ENCODE measurements around the gene INPP5D. TPM values are rescaled to one million over a fixed set of nuclear protein-coding genes. Genes with fewer than 3 reads are reported as not detected.
A peak's percentile ranks its signal among the peaks of the same experiment; 100 is the strongest.

INPP5D gene
- total and polyA plus RNA-seq, 2 donors (not counting 1 experiment from before 2014, with no cell fraction given), result 152 to 444 TPM

DNA sequence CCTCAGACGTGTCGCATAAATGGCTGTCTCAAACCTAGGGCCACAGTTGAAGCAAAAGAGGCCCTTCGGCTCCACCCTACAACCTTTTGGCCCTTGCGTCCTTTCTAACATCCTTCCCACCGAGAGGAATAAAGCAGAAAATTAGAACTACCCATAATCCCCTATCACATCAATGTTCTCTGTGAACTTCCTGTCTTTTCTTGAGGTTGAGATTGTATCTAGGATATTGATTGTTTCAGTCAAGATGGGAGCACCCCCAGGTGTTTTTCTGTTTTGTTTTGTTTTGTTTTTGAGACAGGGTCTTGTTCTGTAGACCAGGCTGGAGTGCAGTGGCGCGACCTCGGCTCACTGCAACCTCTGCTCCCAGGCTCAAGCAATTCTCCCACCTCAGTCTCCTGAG lies 23.6 kb downstream of the INPP5D start:
- H3K4me2 ChIP-seq (replicated peaks; ENCODE audit: low read depth, low read length, poor library complexity, severe bottlenecking), result peak overlapping the region; percentile 72
- no peaks in the 10 kb centered on the region for H3K27me3 ChIP-seq (replicated peaks in 1 of 4; ENCODE audit: control extremely low read depth in 1 of 4, control insufficient read depth in 3 of 4, insufficient read depth in 4 of 4, low read length in 3 of 4)
- peaks cover 0 to 81% of the 10 kb centered on the region in 2 experiments for H3K36me3 ChIP-seq (replicated peaks in 1 of 2; ENCODE audit: control extremely low read depth in 1 of 2, control insufficient read depth in 1 of 2, extremely low read depth in 1 of 2, insufficient read depth in 2 of 2, low read length in 1 of 2)
- 76% methylated on average over 5 of the region's 8 CpGs for WGBS (ENCODE audit: insufficient coverage)
- ATAC-seq (ENCODE audit: low read depth), result no peak
- Mint-ChIP-seq H3K4me3 (peak overlapping the region; percentile 78), H3K27me3 (no peaks in the 10 kb centered on the region), H3K4me1 (peaks cover 96% of the 10 kb centered on the region), H3K27ac (peak overlapping the region; percentile 94), H3K9me3 (ENCODE audit: insufficient read depth) (no peaks in the 10 kb centered on the region)
- H3K27ac ChIP-seq (ENCODE audit: low read length in 2 of 2), result peak overlapping the region; percentile 88
- intact Hi-C loops (cut with micrococcal nuclease), result loop anchor here (1.0 to 5.0 kb wide), 2 partner anchors 8 to 39 kb away; no protein-coding TSS in a partner anchor
- peak overlapping the region; percentile 38 for H3K9ac ChIP-seq (ENCODE audit: low read length)
- TF ChIP-seq EZH2 (IDR thresholded peaks at IDR 0.05; ENCODE audit: borderline replicate concordance, insufficient read depth, low read depth, low read length, poor library complexity, severe bottlenecking), result no peak
- TF ChIP-seq CTCF (IDR thresholded peaks at IDR 0.05), result no peak
- DNase-seq, result no peak
- peaks cover 96 to 100% of the 10 kb centered on the region in 2 donors for H3K4me1 ChIP-seq (ENCODE audit: control insufficient read depth in 2 of 2, insufficient read depth in 2 of 2, low read length in 2 of 2)
- POLR2A ChIA-PET, result interaction anchor here (2.1 to 8.4 kb wide), 6 partner anchors 8 to 41 kb away, joined by 6 to 112 read pairs (median 22); partner anchors contain the start of gene INPP5D
- H2AFZ ChIP-seq (ENCODE audit: insufficient read depth, low read depth, low read length, poor library complexity, severe bottlenecking), result no peak overlapping the region
- H4K20me1 ChIP-seq (ENCODE audit: control insufficient read depth, insufficient read depth, low read length, poor library complexity, severe bottlenecking), result peaks cover 5% of the 10 kb centered on the region
- H3K9me3 ChIP-seq (ENCODE audit: control extremely low read depth in 1 of 3, control insufficient read depth in 2 of 3, insufficient read depth in 1 of 3, low read length in 2 of 3), result no peaks in the 10 kb centered on the region
- peak overlapping the region in 4 of 5 experiments; percentile 1 to 48 (median 10) for H3K4me3 ChIP-seq (ENCODE audit: control extremely low read depth in 1 of 5, extremely low read depth in 1 of 5, insufficient read depth in 1 of 5, low read depth in 2 of 5, low read length in 4 of 5)
- peaks cover 96% of the 10 kb centered on the region for H3K79me2 ChIP-seq (ENCODE audit: control insufficient read depth, insufficient read depth, low read length)
- CTCF ChIA-PET, result interaction anchor here (0.8 to 7.9 kb wide), 9 partner anchors 8 to 41 kb away, joined by 3 to 70 read pairs (median 11); partner anchors contain the start of gene INPP5D

DNA sequence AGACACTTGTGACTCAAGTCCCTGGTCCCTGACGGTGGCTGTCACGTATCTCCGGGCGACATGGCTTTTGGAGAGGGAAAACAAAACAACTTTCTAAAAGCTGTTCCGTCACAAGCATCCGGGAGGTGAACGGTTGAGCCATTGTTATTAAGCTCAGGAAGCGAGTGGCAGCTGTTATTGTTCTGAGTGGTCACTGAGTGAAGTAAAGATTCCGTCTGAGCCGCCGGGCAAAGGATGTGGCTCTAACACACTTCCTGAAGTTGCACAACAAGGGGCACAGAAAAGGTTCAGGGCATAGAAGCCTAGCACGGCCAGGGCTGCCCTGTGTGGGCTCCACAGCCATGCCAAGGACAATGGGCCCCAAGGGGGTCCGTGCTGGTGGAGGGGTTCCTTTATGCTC lies 24.3 kb downstream of the INPP5D start:
- Histone ChIP-seq H3K4me1 (ENCODE audit: control insufficient read depth in 2 of 2, insufficient read depth in 2 of 2, low read length in 2 of 2) (peaks cover 91 to 100% of the 10 kb centered on the region in 2 donors), H2AFZ (ENCODE audit: insufficient read depth, low read depth, low read length, poor library complexity, severe bottlenecking) (peak overlapping the region; percentile 32), H3K79me2 (ENCODE audit: control insufficient read depth, insufficient read depth, low read length) (peaks cover 96% of the 10 kb centered on the region), H4K20me1 (ENCODE audit: control insufficient read depth, insufficient read depth, low read length, poor library complexity, severe bottlenecking) (peaks cover 5% of the 10 kb centered on the region), H3K27ac (ENCODE audit: low read length in 2 of 2) (peak overlapping the region; percentile 88), H3K27me3 (replicated peaks in 1 of 4; ENCODE audit: control extremely low read depth in 1 of 4, control insufficient read depth in 3 of 4, insufficient read depth in 4 of 4, low read length in 3 of 4) (no peaks in the 10 kb centered on the region), H3K9ac (ENCODE audit: low read length) (peak overlapping the region; percentile 38), H3K36me3 (replicated peaks in 1 of 2; ENCODE audit: control extremely low read depth in 1 of 2, control insufficient read depth in 1 of 2, extremely low read depth in 1 of 2, insufficient read depth in 2 of 2, low read length in 1 of 2) (peaks cover 0 to 81% of the 10 kb centered on the region in 2 experiments), H3K4me3 (ENCODE audit: control extremely low read depth in 1 of 5, extremely low read depth in 1 of 5, insufficient read depth in 1 of 5, low read depth in 2 of 5, low read length in 4 of 5) (peak overlapping the region; percentile 2 to 48 (median 17)), H3K9me3 (ENCODE audit: control extremely low read depth in 1 of 3, control insufficient read depth in 2 of 3, insufficient read depth in 1 of 3, low read length in 2 of 3) (no peaks in the 10 kb centered on the region), H3K4me2 (replicated peaks; ENCODE audit: low read depth, low read length, poor library complexity, severe bottlenecking) (peak overlapping the region; percentile 72)
- peaks cover 95% of the 10 kb centered on the region for H3K4me1 Mint-ChIP-seq
- H3K4me3 Mint-ChIP-seq, result peak overlapping the region; percentile 78
- H3K27ac Mint-ChIP-seq, result peak overlapping the region; percentile 94
- no peaks in the 10 kb centered on the region for H3K27me3 Mint-ChIP-seq
- TF ChIP-seq CTCF (IDR thresholded peaks at IDR 0.05) (no peak), EZH2 (IDR thresholded peaks at IDR 0.05; ENCODE audit: borderline replicate concordance, insufficient read depth, low read depth, low read length, poor library complexity, severe bottlenecking) (no peak)
- H3K9me3 Mint-ChIP-seq (ENCODE audit: insufficient read depth), result no peaks in the 10 kb centered on the region
- POLR2A ChIA-PET, result interaction anchor here (3.3 to 8.4 kb wide), 5 partner anchors 9 to 40 kb away, joined by 18 to 112 read pairs (median 25); partner anchors contain the start of gene INPP5D
- ATAC-seq (ENCODE audit: low read depth), result peak; percentile 19
- peak; percentile 53 for DNase-seq
- WGBS (ENCODE audit: insufficient coverage), result 0% methylated on average over 13 of the region's 13 CpGs
- intact Hi-C loops (cut with micrococcal nuclease), result loop anchor here (1.0 to 5.0 kb wide), 2 partner anchors 9 to 38 kb away; no protein-coding TSS in a partner anchor
- CTCF ChIA-PET, result interaction anchor here (0.8 to 7.9 kb wide), 7 partner anchors 8 to 30 kb away, joined by 3 to 70 read pairs (median 11); partner anchors contain the start of gene INPP5D
